ENCODE results near the gene L1CAM.

- TF ChIP-seq CTCF (IDR thresholded peaks at IDR 0.05; ENCODE audit: borderline replicate concordance, extremely low read depth, low read length, poor library complexity, severe bottlenecking) (no peak), EZH2 (IDR thresholded peaks at IDR 0.05; ENCODE audit: borderline replicate concordance, low read depth, low read length, severe bottlenecking) (no peak)
Measured at GRCh38 chrX:153926858-153927671, 41.1 kb upstream of the L1CAM start.
